Activated T-helper 17 cell treated with anti-CD3 and anti-CD28 coated beads, Interleukin-2, amount 50 U/mL, for 72 hours (primary cell): Measurements from ENCODE around the gene SLC38A11. TPM values are rescaled to one million over a fixed set of nuclear protein-coding genes. Genes with fewer than 3 reads are reported as not detected.
"Not testable (repeated sequence)": the region's sequence is repeated elsewhere in the genome, so short reads cannot be mapped to it uniquely, and the experiment has no call there.

ENCODE experiments used
- ATAC-seq: fragments of 150-1000 bp; cut with Tn5 transposase; replicated peaks from 2 replicates; pipeline ENCODE4 v1.10.0; 2021; ENCODE audit warnings: mild to moderate bottlenecking, moderate library complexity
- H3K27ac Mint-ChIP-seq: one replicate; pipeline ENCODE4 v1.8.0; 2022; ENCODE audit warnings: mixed read lengths
- H3K27me3 Mint-ChIP-seq: one replicate; pipeline ENCODE4 v1.8.0; 2022; ENCODE audit warnings: mixed read lengths
- H3K36me3 Mint-ChIP-seq: one replicate; pipeline ENCODE4 v1.8.0; 2022; ENCODE audit warnings: low read depth, mild to moderate bottlenecking, mixed read lengths
- H3K4me1 Mint-ChIP-seq: one replicate; pipeline ENCODE4 v1.8.0; 2022; ENCODE audit warnings: mixed read lengths
- H3K4me3 Mint-ChIP-seq: one replicate; pipeline ENCODE4 v1.8.0; 2022; ENCODE audit warnings: mild to moderate bottlenecking, mixed read lengths
- H3K9me3 Mint-ChIP-seq: one replicate; pipeline ENCODE4 v1.8.0; 2022; ENCODE audit warnings: mixed read lengths
- total RNA-seq, 2 donors: library from RNA; stranded (reverse); gene quantifications; one replicate each; pipeline ENCODE4 v1.2.3, GENCODE V29; 2022

The SLC38A11 gene
- total RNA-seq = not detected

DNA sequence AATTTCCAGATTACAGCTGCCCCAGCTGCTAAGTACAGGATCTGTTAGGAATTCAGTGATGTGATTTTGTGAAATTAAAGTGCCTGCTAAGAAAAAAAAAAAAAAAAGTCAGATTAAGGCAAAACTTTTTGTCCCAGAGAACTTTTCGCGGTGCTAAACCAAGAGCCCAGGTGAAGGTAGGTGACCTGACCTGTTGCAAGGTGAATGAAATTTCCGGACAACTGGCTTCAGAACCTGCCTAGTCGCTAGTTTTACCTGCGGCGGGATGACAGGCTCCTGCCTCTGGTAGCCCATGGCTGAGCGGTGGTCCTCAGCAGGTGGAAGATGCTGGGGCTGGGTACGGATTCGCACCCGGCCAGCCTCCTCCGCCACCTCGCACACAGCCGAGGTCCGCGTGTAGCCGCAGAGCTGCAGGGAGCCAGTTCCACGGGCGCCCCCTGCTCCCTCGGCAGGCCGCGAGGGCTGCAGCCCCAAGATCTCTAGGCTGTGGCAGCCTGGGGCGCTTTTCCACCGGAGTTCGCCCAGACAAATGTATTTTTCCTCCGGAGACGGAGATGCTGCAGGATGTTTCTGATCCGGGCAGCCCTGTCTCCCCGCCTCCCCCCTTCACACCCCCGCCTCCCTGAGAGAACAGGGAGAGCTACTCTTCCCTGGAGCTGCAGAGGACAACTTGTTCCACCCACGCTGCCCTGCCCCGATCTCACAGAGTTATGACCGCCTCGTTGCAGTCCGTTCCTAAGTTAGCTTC is at the start of gene SLC38A11:
TSS of gene SLC38A11 (minus strand) at position 572 of the 748 bp plus-strand sequence. CDS start at position 294, 278 bp downstream.
- no peak for ATAC-seq
- no peaks in the 10 kb centered on the region for H3K9me3 Mint-ChIP-seq
- no peak within 1 kb of the TSS for H3K27ac Mint-ChIP-seq
- no peaks in the 10 kb centered on the region for H3K36me3 Mint-ChIP-seq
- peaks cover 22% of the 10 kb centered on the region for H3K27me3 Mint-ChIP-seq
- H3K4me1 Mint-ChIP-seq = no peaks in the 10 kb centered on the region
- no peak within 1 kb of the TSS for H3K4me3 Mint-ChIP-seq

- H3K4me1 Mint-ChIP-seq = no peaks in the 10 kb centered on the region
- no peak for ATAC-seq
Observed at GRCh38 chr2:165003443-165004130, 48.3 kb upstream of the SLC38A11 start.

DNA sequence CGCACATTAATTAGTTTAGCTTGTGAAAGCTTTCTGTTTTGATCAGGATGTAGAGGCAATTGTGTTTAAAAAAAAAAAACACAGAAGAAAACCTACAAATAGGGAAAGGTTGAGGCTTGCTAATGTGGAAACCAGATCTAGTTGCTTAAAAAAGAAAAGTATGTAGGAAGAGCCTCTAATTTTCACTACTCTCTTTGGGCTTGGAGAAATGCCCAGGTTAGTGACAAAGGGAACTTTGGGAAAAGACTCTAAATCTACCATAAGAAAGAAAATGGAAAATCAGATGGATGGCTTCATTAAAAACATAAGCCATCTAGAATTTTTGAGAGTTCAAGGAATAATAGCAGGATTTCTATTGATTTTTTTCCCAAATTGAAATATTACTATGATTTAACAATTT is 47.3 kb upstream of the SLC38A11 start:
- peaks cover 13% of the 10 kb centered on the region for H3K27me3 Mint-ChIP-seq
- H3K9me3 Mint-ChIP-seq = no peaks in the 10 kb centered on the region
- no peak for ATAC-seq
- H3K4me3 Mint-ChIP-seq = no peak overlapping the region
- H3K36me3 Mint-ChIP-seq = no peaks in the 10 kb centered on the region
- no peaks in the 10 kb centered on the region for H3K4me1 Mint-ChIP-seq
- H3K27ac Mint-ChIP-seq = no peak overlapping the region

More at GRCh38 chr2:165003443-165004130, 48.3 kb upstream of the SLC38A11 start:
- H3K4me3 Mint-ChIP-seq = no peak overlapping the region
- no peak overlapping the region for H3K27ac Mint-ChIP-seq
- no peaks in the 10 kb centered on the region for H3K9me3 Mint-ChIP-seq
- peaks cover 15% of the 10 kb centered on the region for H3K27me3 Mint-ChIP-seq
- no peaks in the 10 kb centered on the region for H3K36me3 Mint-ChIP-seq

GRCh38 chr2:164994664-164995299 is 39.5 kb upstream of the SLC38A11 start:
- not testable (repeated sequence) for H3K9me3 Mint-ChIP-seq, ATAC-seq, H3K27ac Mint-ChIP-seq, H3K27me3 Mint-ChIP-seq, H3K36me3 Mint-ChIP-seq, H3K4me1 Mint-ChIP-seq, H3K4me3 Mint-ChIP-seq

- H3K36me3 Mint-ChIP-seq = no peaks in the 10 kb centered on the region
- no peaks in the 10 kb centered on the region for H3K27me3 Mint-ChIP-seq
- peak; percentile 46 for ATAC-seq
- peaks cover 4% of the 10 kb centered on the region for H3K4me1 Mint-ChIP-seq
- no peak overlapping the region for H3K27ac Mint-ChIP-seq
- peak overlapping the region; percentile 23 for H3K4me3 Mint-ChIP-seq
- no peaks in the 10 kb centered on the region for H3K9me3 Mint-ChIP-seq
Observed at GRCh38 chr2:164993287-164994016, 38.1 kb upstream of the SLC38A11 start.

GRCh38 chr2:164992818-164993217 is 37.5 kb upstream of the SLC38A11 start:
- H3K4me3 Mint-ChIP-seq = peak overlapping the region; percentile 23
- no peaks in the 10 kb centered on the region for H3K9me3 Mint-ChIP-seq
- H3K4me1 Mint-ChIP-seq = peaks cover 4% of the 10 kb centered on the region
- peak; percentile 62 for ATAC-seq
- H3K27ac Mint-ChIP-seq = no peak overlapping the region
- no peaks in the 10 kb centered on the region for H3K36me3 Mint-ChIP-seq
- H3K27me3 Mint-ChIP-seq = no peaks in the 10 kb centered on the region

DNA sequence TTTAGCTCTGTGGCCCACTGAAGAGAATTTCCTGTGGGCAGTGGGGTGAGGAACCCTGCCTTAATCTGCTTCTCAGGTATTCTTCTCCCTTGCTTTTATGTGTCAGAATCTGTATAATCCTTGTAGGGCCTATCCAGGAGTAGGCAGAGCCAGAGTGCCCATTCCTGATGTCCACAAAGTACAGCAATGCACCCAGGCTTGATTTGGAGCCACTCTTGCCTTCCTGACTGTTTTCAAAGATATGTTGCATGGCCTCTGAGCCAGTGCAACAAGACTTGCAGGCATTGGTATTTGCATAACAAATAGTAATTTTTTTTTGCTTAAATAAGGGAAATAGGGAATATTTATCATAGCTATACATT is 36.7 kb upstream of the SLC38A11 start:
- not testable (repeated sequence) for H3K27ac Mint-ChIP-seq

DNA sequence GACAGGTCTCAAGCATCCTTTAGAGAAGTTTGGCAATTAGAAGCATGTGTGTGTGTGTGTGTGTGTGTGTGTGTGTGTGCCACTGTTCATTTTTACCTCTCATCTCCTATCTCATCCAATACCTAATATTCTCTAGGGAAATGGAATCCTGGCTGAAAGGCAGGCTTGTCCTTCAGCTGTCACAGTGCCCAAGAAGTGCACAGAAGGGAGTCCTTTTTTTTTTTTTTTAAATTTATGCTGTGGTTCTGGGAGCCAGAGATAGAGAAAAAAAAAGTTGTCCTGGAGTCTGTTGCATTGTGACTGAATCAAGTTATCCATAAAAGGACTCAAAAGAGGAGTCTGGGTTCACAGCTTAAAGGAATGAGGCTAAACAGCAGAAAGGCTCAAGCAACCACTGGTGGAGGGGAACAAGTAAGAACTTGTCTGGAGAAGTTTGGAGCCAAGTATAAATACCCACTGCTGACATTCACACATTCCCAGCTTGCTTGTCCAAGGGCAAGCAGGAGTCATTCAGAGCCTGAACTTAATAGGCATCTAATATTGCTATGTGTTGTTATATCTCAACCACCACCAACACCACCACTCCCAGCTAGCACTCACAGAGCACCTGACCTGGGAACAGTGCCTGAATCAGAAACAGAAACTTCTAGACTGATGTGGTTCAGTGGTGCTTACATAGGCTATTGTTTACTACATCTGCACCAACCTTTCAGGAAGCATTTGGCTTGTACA is 36.2 kb upstream of the SLC38A11 start:
- not testable (repeated sequence) for H3K4me3 Mint-ChIP-seq, H3K27ac Mint-ChIP-seq, H3K27me3 Mint-ChIP-seq, H3K4me1 Mint-ChIP-seq, ATAC-seq, H3K9me3 Mint-ChIP-seq, H3K36me3 Mint-ChIP-seq

More for the DNA sequence above, 36.7 kb upstream of the SLC38A11 start:
- H3K36me3 Mint-ChIP-seq, ATAC-seq, H3K27me3 Mint-ChIP-seq, H3K9me3 Mint-ChIP-seq, H3K4me1 Mint-ChIP-seq, H3K4me3 Mint-ChIP-seq: not testable (repeated sequence)

DNA sequence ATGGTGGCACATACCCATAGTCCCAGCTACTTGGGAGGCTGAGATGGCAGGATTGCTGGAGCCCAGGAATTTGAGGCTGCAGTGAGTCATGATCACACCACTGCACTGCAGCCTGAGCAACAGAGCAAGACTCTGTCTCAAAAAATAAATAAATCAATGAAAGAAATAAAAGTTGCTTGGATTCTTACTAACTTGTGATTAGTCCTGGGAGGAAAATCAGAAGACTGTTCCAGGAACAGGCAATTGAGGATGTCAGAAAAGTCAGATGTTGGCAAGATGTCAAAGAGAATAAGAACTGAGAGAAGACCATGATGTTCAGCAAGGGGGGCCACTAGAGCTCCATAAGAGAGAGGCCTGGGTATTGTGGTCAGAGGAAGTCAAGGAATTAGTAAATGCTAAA is 35.6 kb upstream of the SLC38A11 start:
- not testable (repeated sequence) for H3K27me3 Mint-ChIP-seq, H3K36me3 Mint-ChIP-seq, H3K27ac Mint-ChIP-seq, ATAC-seq, H3K4me1 Mint-ChIP-seq, H3K9me3 Mint-ChIP-seq, H3K4me3 Mint-ChIP-seq

DNA sequence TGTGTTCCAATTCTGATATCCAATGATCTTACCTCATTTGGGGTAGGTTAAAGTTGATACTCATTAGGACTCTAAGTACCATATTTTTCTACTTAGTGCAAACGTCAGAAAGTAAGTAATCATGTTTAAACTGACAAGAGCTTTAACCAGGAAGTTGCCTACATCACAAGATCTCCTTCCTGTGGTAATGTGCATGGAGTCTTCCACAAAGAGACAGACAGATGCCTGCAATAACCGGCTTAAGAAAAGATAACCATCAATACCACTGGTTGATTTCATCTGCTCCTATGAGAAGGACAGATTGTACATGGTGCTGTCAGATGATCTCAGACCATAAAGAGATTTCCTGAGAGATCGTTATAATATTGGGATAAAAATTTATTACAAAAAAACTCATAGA is 33.5 kb upstream of the SLC38A11 start:
- not testable (repeated sequence) for H3K4me1 Mint-ChIP-seq, H3K36me3 Mint-ChIP-seq, H3K9me3 Mint-ChIP-seq, H3K27me3 Mint-ChIP-seq, H3K27ac Mint-ChIP-seq, ATAC-seq, H3K4me3 Mint-ChIP-seq

GRCh38 chr2:164986027-164986426 is 30.7 kb upstream of the SLC38A11 start:
- H3K4me1 Mint-ChIP-seq, ATAC-seq, H3K27me3 Mint-ChIP-seq, H3K36me3 Mint-ChIP-seq, H3K27ac Mint-ChIP-seq, H3K4me3 Mint-ChIP-seq, H3K9me3 Mint-ChIP-seq: not testable (repeated sequence)

DNA sequence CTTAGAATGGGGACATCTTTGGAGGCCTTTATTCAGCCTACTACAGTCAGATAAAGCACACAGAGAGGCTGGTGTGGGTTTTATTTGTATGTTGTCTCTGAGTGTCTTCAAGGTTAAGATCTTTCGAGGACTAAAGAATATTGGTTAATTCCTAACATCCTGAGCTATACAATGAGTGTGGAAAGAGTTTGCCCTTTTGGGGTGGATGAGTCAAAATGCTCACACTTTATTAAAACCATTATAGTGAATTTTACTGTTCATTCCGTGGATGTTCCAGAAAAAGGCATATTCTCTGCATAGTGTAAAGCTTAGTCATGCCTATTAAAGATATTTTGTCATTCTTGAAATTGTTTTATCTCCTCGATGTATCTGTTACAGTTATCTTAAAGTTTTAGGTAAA is 29.1 kb upstream of the SLC38A11 start:
- no peak overlapping the region for H3K4me3 Mint-ChIP-seq
- no peak for ATAC-seq
- no peak overlapping the region for H3K27ac Mint-ChIP-seq
- no peaks in the 10 kb centered on the region for H3K36me3 Mint-ChIP-seq
- H3K9me3 Mint-ChIP-seq = no peaks in the 10 kb centered on the region
- no peaks in the 10 kb centered on the region for H3K27me3 Mint-ChIP-seq
- no peaks in the 10 kb centered on the region for H3K4me1 Mint-ChIP-seq

GRCh38 chr2:164981217-164981990 is 26.1 kb upstream of the SLC38A11 start:
- Mint-ChIP-seq H3K36me3 (no peaks in the 10 kb centered on the region), H3K4me3 (no peak overlapping the region), H3K27me3 (no peaks in the 10 kb centered on the region), H3K9me3 (no peaks in the 10 kb centered on the region), H3K27ac (no peak overlapping the region), H3K4me1 (no peaks in the 10 kb centered on the region)
- no peak for ATAC-seq
